Choroid plexus epithelial cell (primary cell): ENCODE data around the gene GNL1.
"Not testable (repeated sequence)": the region's sequence is repeated elsewhere in the genome, so short reads cannot be mapped to it uniquely, and the experiment has no call there.

Experiments
- DNase-seq: peaks from one replicate; pipeline ENCODE4 v3.0.0-alpha.2; 2010; ENCODE audit warnings: low read depth
- H3K4me3 ChIP-seq: 2 replicates; pipeline ENCODE4 v1.5.1; 2011; ENCODE audit warnings: low read depth, mild to moderate bottlenecking, control low read depth, low read length, moderate library complexity
- CTCF ChIP-seq: conservative IDR thresholded peaks from 2 replicates; pipeline ENCODE4 v1.5.1; 2011; ENCODE audit warnings: low read depth, mild to moderate bottlenecking, control low read depth, inconsistent platforms, low read length, moderate library complexity

GNL1 gene

GRCh38 chr6:30507849-30508827, 48.2 kb downstream of the GNL1 start:
- no peak for TF ChIP-seq CTCF
- H3K4me3 ChIP-seq, result no peak overlapping the region
- no peak for DNase-seq

- no peak overlapping the region for H3K4me3 ChIP-seq
- DNase-seq, result peak; percentile 61
- no peak for TF ChIP-seq CTCF
These were observed 55.6 kb downstream of the GNL1 start for GRCh38 chr6:30500421-30501355.

GRCh38 chr6:30498705-30499104, 57.6 kb downstream of the GNL1 start:
- not testable (repeated sequence) for H3K4me3 ChIP-seq, DNase-seq

- no peak for DNase-seq
- no peak overlapping the region for H3K4me3 ChIP-seq
- no peak for TF ChIP-seq CTCF
These were observed 58.6 kb downstream of the GNL1 start for GRCh38 chr6:30497714-30498113.

- not testable (repeated sequence) for H3K4me3 ChIP-seq, DNase-seq
These were observed 59.1 kb downstream of the GNL1 start for GRCh38 chr6:30497261-30497599.

GRCh38 chr6:30495993-30496392, 60.3 kb downstream of the GNL1 start:
- DNase-seq, result no peak
- TF ChIP-seq CTCF, result no peak
- H3K4me3 ChIP-seq, result no peak overlapping the region

- not testable (repeated sequence) for DNase-seq, H3K4me3 ChIP-seq
These were observed 61.2 kb downstream of the GNL1 start for GRCh38 chr6:30495060-30495459.

- no peak overlapping the region for H3K4me3 ChIP-seq
These were observed 61.9 kb downstream of the GNL1 start for GRCh38 chr6:30494291-30494861.

More at GRCh38 chr6:30494291-30494861, 61.9 kb downstream of the GNL1 start:
- DNase-seq, result no peak
- no peak for TF ChIP-seq CTCF
